OCI-LY7 (cell line): ENCODE results near the gene C1orf174. TPM values are rescaled to one million over a fixed set of nuclear protein-coding genes. Genes with fewer than 3 reads are reported as not detected.

Source experiments
- BruUV-seq: library from RNA; stranded (reverse); fragments of 400-500 nt; replicated peaks from 2 replicates; lab custom pipeline; 2021; lab: Mats Ljungman, UMichigan
- CTCF ChIA-PET: fragments of 300-600 bp; sonication (Branson Sonifier 250); formaldehyde crosslinking; loops from one replicate; lab custom pipeline; 2022; ENCODE audit warnings: antibody characterized with exemption; ENCODE audit not compliant: unreplicated experiment; lab: Charles Lee
- POLR2A ChIA-PET: fragments of 300-600 bp; sonication (Branson Sonifier 250); formaldehyde crosslinking; loops from one replicate; lab custom pipeline; 2022; ENCODE audit warnings: antibody characterized with exemption; lab: Charles Lee
- DNase-seq: peaks from one replicate; pipeline ENCODE4 v3.0.0-alpha.2; 2015; ENCODE audit warnings: low spot score
- H2AFZ ChIP-seq: fragments of 200-600 bp; sonication (generic), shearing (Covaris generic); 2 replicates; pipeline ENCODE4 v1.6.1; 2014; ENCODE audit warnings: mild to moderate bottlenecking, antibody characterized with exemption, low read length, moderate library complexity
- H3K27ac ChIP-seq: fragments of 200-600 bp; sonication (generic); 2 replicates; pipeline ENCODE4 v1.5.1; 2014; ENCODE audit warnings: mixed run types, low read depth, mild to moderate bottlenecking, moderate library complexity, low read length, inconsistent platforms; ENCODE audit not compliant: poor library complexity, severe bottlenecking
- H3K36me3 ChIP-seq: fragments of 200-600 bp; sonication (generic); 2 replicates; pipeline ENCODE4 v1.6.1; 2014; ENCODE audit warnings: mild to moderate bottlenecking, antibody characterized with exemption, low read length, moderate library complexity, mixed read lengths; ENCODE audit not compliant: insufficient read depth
- H3K4me1 ChIP-seq: fragments of 200-600 bp; sonication (generic); 2 replicates; pipeline ENCODE4 v1.5.1; 2014; ENCODE audit warnings: mild to moderate bottlenecking, low read length; ENCODE audit not compliant: insufficient read depth, poor library complexity, severe bottlenecking
- H3K4me2 ChIP-seq: fragments of 200-600 bp; sonication (generic); 2 replicates; pipeline ENCODE4 v1.6.1; 2014; ENCODE audit warnings: mild to moderate bottlenecking, low read length
- H3K4me3 ChIP-seq: fragments of 200-600 bp; sonication (generic); 2 replicates; pipeline ENCODE4 v1.5.1; 2014; ENCODE audit warnings: mild to moderate bottlenecking, low read depth, low read length; ENCODE audit not compliant: poor library complexity, severe bottlenecking
- H3K79me2 ChIP-seq: fragments of 200-600 bp; sonication (generic); 2 replicates; pipeline ENCODE4 v1.6.1; 2016; ENCODE audit warnings: low read depth, mild to moderate bottlenecking, low read length, moderate library complexity, mixed read lengths; ENCODE audit not compliant: insufficient read depth
- H3K9me2 ChIP-seq: fragments of 200-600 bp; sonication (generic); 2 replicates; pipeline ENCODE4 v1.6.1; 2016; ENCODE audit warnings: mild to moderate bottlenecking, low read length, mixed read lengths; ENCODE audit not compliant: insufficient read depth
- H3K9me3 ChIP-seq: fragments of 200-600 bp; sonication (generic); 2 replicates; pipeline ENCODE4 v1.6.1; 2014; ENCODE audit warnings: mild to moderate bottlenecking, mixed run types, low read length, mixed read lengths
- H4K20me1 ChIP-seq: fragments of 200-600 bp; sonication (generic); 2 replicates; pipeline ENCODE4 v1.6.1; 2014; ENCODE audit warnings: mild to moderate bottlenecking, antibody characterized with exemption, low read length, moderate library complexity, mixed read lengths; ENCODE audit not compliant: insufficient read depth
- EZH2phosphoT487 ChIP-seq: fragments of 200-600 bp; sonication (generic); IDR thresholded peaks from 2 replicates; pipeline ENCODE4 v1.6.1; 2018; ENCODE audit warnings: low read depth, borderline replicate concordance, mild to moderate bottlenecking, mixed run types, antibody characterized with exemption, low read length, moderate library complexity, mixed read lengths
- intact Hi-C: fragments of 100-400 bp; cut with micrococcal nuclease; formaldehyde crosslinking; loops from one replicate; pipeline ENCODE4 v1.10.0; 2022; ENCODE audit not compliant: unreplicated experiment
- total RNA-seq, 2 experiments: library from RNA; depleted of rRNA in 1 of 2; stranded (reverse); fragments of >200 nt in 1 of 2; shearing (Covaris generic) in 1 of 2; gene quantifications; 2 replicates each; pipeline ENCODE4 v1.2.3, GENCODE V29; 2014 to 2022
- TF ChIP-seq, protein P1 (sequence below): fragments of 200-600 bp; sonication (generic); conservative IDR thresholded peaks from 2 replicates; pipeline ENCODE4 v1.5.1; 2014; ENCODE audit warnings: mild to moderate bottlenecking, antibody characterized with exemption, low read length, moderate library complexity, mixed read lengths

Gene C1orf174
- total RNA-seq, 2 experiments from 2014 or later, result 39.0 to 59.5 TPM

DNA sequence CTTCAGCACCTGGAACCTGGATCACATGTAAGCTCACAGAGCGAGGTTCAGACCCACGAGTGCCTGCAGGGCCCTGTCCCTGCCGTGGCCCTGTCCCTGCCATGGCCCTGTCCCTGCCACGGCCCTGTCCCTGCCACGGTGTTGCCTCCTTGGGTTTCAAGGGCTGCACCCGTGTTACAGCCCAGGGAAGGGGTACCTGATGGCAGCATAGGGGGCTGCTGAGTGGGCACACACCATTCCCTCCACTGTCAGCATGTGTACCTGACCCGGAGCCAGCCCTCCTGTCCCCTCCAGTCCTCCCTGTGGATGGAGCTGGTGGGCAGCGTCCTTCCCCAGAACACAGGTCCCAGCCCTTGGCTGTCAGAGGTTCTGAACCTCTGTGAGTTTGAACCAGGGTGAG is 27.5 kb downstream of the C1orf174 start:
- intact Hi-C loops, result no loop called here
- Histone ChIP-seq H3K4me3 (no peak overlapping the region), H3K9me3 (no peaks in the 10 kb centered on the region), H3K4me1 (no peaks in the 10 kb centered on the region), H2AFZ (no peak overlapping the region), H3K4me2 (no peak overlapping the region), H3K27ac (no peak overlapping the region), H3K9me2 (no peaks in the 10 kb centered on the region), H3K36me3 (peaks cover 67% of the 10 kb centered on the region), H4K20me1 (no peaks in the 10 kb centered on the region), H3K79me2 (no peaks in the 10 kb centered on the region)
- CTCF ChIA-PET, result interaction anchor here (0.6 kb wide), 1 partner anchor 14 kb away, joined by 3 read pairs; no protein-coding TSS in a partner anchor
- POLR2A ChIA-PET, result no interaction called here
- no peak for TF ChIP-seq EZH2phosphoT487
- TF ChIP-seq, protein P1, sequence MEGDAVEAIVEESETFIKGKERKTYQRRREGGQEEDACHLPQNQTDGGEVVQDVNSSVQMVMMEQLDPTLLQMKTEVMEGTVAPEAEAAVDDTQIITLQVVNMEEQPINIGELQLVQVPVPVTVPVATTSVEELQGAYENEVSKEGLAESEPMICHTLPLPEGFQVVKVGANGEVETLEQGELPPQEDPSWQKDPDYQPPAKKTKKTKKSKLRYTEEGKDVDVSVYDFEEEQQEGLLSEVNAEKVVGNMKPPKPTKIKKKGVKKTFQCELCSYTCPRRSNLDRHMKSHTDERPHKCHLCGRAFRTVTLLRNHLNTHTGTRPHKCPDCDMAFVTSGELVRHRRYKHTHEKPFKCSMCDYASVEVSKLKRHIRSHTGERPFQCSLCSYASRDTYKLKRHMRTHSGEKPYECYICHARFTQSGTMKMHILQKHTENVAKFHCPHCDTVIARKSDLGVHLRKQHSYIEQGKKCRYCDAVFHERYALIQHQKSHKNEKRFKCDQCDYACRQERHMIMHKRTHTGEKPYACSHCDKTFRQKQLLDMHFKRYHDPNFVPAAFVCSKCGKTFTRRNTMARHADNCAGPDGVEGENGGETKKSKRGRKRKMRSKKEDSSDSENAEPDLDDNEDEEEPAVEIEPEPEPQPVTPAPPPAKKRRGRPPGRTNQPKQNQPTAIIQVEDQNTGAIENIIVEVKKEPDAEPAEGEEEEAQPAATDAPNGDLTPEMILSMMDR, result no peak
- BruUV-seq, result no TSS peak
- DNase-seq, result no peak

DNA sequence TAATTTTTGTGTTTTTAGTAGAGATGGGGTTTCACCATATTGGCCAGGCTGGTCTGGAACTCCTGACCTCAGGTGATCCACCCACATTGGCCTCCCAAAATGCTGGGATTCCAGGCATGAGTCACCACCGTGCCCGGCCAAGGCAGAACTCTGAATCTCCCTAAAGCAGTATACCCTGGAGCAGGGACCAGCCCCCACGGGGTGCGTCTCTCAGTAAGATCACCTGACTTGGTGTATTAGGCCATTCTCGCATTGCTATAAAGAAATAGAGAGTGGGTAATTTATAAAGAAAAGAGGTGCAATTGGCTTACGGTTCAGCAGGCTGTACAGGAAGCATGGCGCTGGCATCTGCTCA is 28.6 kb downstream of the C1orf174 start:
- POLR2A ChIA-PET, result no interaction called here
- CTCF ChIA-PET, result no interaction called here
- H4K20me1 ChIP-seq, result no peaks in the 10 kb centered on the region
- H3K27ac ChIP-seq, result no peak overlapping the region
- no peaks in the 10 kb centered on the region for H3K9me3 ChIP-seq
- no peaks in the 10 kb centered on the region for H3K79me2 ChIP-seq
- H3K36me3 ChIP-seq, result peaks cover 73% of the 10 kb centered on the region
- BruUV-seq, result no TSS peak
- intact Hi-C loops, result no loop called here
- H3K4me1 ChIP-seq, result no peaks in the 10 kb centered on the region
- H2AFZ ChIP-seq, result no peak overlapping the region
- DNase-seq, result no peak
- no peak overlapping the region for H3K4me2 ChIP-seq
- no peaks in the 10 kb centered on the region for H3K9me2 ChIP-seq
- TF ChIP-seq, protein P1, result no peak
- no peak for TF ChIP-seq EZH2phosphoT487
- H3K4me3 ChIP-seq, result no peak overlapping the region

GRCh38 chr1:3869751-3870301 is 30.2 kb downstream of the C1orf174 start:
- Histone ChIP-seq H3K36me3 (peaks cover 67% of the 10 kb centered on the region), H3K4me3 (no peak overlapping the region), H3K9me3 (no peaks in the 10 kb centered on the region), H4K20me1 (no peaks in the 10 kb centered on the region), H3K4me1 (no peaks in the 10 kb centered on the region), H3K27ac (no peak overlapping the region), H3K79me2 (no peaks in the 10 kb centered on the region), H3K4me2 (no peak overlapping the region), H2AFZ (no peak overlapping the region), H3K9me2 (no peaks in the 10 kb centered on the region)
- ChIA-PET POLR2A (no interaction called here), CTCF (no interaction called here)
- TF ChIP-seq EZH2phosphoT487, result no peak
- TF ChIP-seq, protein P1, result no peak
- intact Hi-C loops, result no loop called here
- no peak for DNase-seq
- BruUV-seq, result no TSS peak
